Bone marrow (tissue), 2 donors: ENCODE measurements around the gene RGL2.
"Not testable (repeated sequence)": the region's sequence is repeated elsewhere in the genome, so short reads cannot be mapped to it uniquely, and the experiment has no call there.

Experiments used
- DNase-seq, 2 donors: peaks; one replicate each; lab custom pipeline; 2025; lab: John Stamatoyannopoulos, UW

RGL2 gene

GRCh38 chr6:33294086-33294823 lies 4.5 kb downstream of the RGL2 start:
- no peak for DNase-seq

GRCh38 chr6:33292996-33293682 lies 5.6 kb downstream of the RGL2 start:
- DNase-seq, result no peak

- DNase-seq, result no peak
Measured at GRCh38 chr6:33290459-33290858, 8.3 kb downstream of the RGL2 start.

GRCh38 chr6:33289784-33290315 lies 8.9 kb downstream of the RGL2 start:
- no peak for DNase-seq

GRCh38 chr6:33288921-33289783 lies 9.6 kb downstream of the RGL2 start, which contains the start of the genes PFDN6 and WDR46:
TSS of gene PFDN6 (plus strand) at chr6:33289601. CDS start at chr6:33289857, 256 bp downstream.
TSS of gene WDR46 (minus strand) at chr6:33289239. CDS start at chr6:33289170, 69 bp downstream.
- DNase-seq, result peak; percentile 71 to 98

GRCh38 chr6:33288141-33288920 lies 10.4 kb downstream of the RGL2 start:
- no peak for DNase-seq

GRCh38 chr6:33286946-33287914 lies 11.5 kb downstream of the RGL2 start:
- no peak for DNase-seq

GRCh38 chr6:33285214-33285613 lies 13.5 kb downstream of the RGL2 start:
- not testable (repeated sequence) for DNase-seq

- no peak for DNase-seq
Measured at GRCh38 chr6:33280539-33280938, 18.2 kb downstream of the RGL2 start.

- peak; percentile 7 to 29 for DNase-seq
Measured at GRCh38 chr6:33279971-33280511, 18.7 kb downstream of the RGL2 start.

- DNase-seq, result no peak
Measured at GRCh38 chr6:33279257-33279695, 19.5 kb downstream of the RGL2 start.

- DNase-seq, result no peak
Measured at GRCh38 chr6:33278810-33279209, 19.9 kb downstream of the RGL2 start.

- no peak for DNase-seq
Measured at GRCh38 chr6:33278392-33278741, 20.4 kb downstream of the RGL2 start.

GRCh38 chr6:33277663-33278391 lies 20.9 kb downstream of the RGL2 start:
- DNase-seq, result no peak

GRCh38 chr6:33276864-33277662 lies 21.7 kb downstream of the RGL2 start, which contains the start of gene B3GALT4:
TSS of gene B3GALT4 (plus strand) at chr6:33277123. CDS start at chr6:33277420, 297 bp downstream.
- DNase-seq, result peak; percentile 49 to 70

- no peak for DNase-seq
Measured at GRCh38 chr6:33276581-33276863, 22.2 kb downstream of the RGL2 start.

GRCh38 chr6:33275795-33276580 lies 22.8 kb downstream of the RGL2 start:
- not testable (repeated sequence) for DNase-seq
